Uterus (tissue), 4 donors: ENCODE data around the gene KCNH3. TPM values are rescaled to one million over a fixed set of nuclear protein-coding genes. Genes with fewer than 3 reads are reported as not detected.

Source experiments
- DNase-seq, 2 donors: peaks; one replicate each; pipeline ENCODE4 v3.0.0-alpha.2; 2019 to 2020
- H3K27ac ChIP-seq, 2 donors: fragments of 200-600 bp; sonication (generic); 1 replicate in 1 of 2; 2 replicates in 1 of 2; pipeline ENCODE4 v1.5.1; 2016 to 2018
- H3K27me3 ChIP-seq, 2 donors: fragments of 200-600 bp; sonication (generic); one replicate each; pipeline ENCODE4 v1.5.1; 2018 to 2019; ENCODE audit warnings: control low read depth in 1 of 2
- H3K36me3 ChIP-seq, 2 donors: fragments of 200-600 bp; sonication (generic); one replicate each; pipeline ENCODE4 v1.5.1; 2019; ENCODE audit warnings: control low read depth in 1 of 2
- H3K4me1 ChIP-seq, 2 donors: fragments of 200-600 bp; sonication (generic); one replicate each; pipeline ENCODE4 v1.5.1; 2018 to 2019; ENCODE audit warnings: control low read depth in 1 of 2
- H3K4me3 ChIP-seq, 2 donors: fragments of 200-600 bp; sonication (generic); 1 replicate in 1 of 2; 2 replicates in 1 of 2; pipeline ENCODE4 v1.5.1; 2018 to 2019; ENCODE audit warnings: mild to moderate bottlenecking in 1 of 2
- H3K9me3 ChIP-seq, 2 donors: fragments of 200-600 bp; sonication (generic); one replicate each; pipeline ENCODE4 v1.5.1; 2019; ENCODE audit warnings: control low read depth in 1 of 2
- POLR2A ChIP-seq, 2 donors: fragments of 450-650 bp; IDR thresholded peaks; one replicate each; pipeline ENCODE4 v1.6.1; 2016; ENCODE audit warnings: antibody characterized with exemption in 2 of 2, mild to moderate bottlenecking in 1 of 2, moderate library complexity in 1 of 2
- intact Hi-C: fragments of 100-400 bp; cut with DNase I; formaldehyde crosslinking; loops from one replicate; pipeline ENCODE4 v1.15.1; 2023; ENCODE audit warnings: low total_unique reads
- total RNA-seq, 4 donors: library from RNA; depleted of rRNA in 3 of 4; stranded (reverse); fragments of >200 nt in 3 of 4; gene quantifications; one replicate each; pipeline versions ENCODE4 v1.1.0 to v1.2.4, GENCODE V29; 2014 to 2023
- TF ChIP-seq, protein P1 (sequence below), 4 experiments: fragments of 200-600 bp in 2 of 4; fragments of 450-650 bp in 2 of 4; sonication (generic) in 2 of 4; IDR thresholded peaks; one replicate each; pipeline ENCODE4 v1.5.1; 2016 to 2019; ENCODE audit warnings: antibody characterized with exemption in 4 of 4, mild to moderate bottlenecking in 2 of 4, moderate library complexity in 1 of 4
- donor health status: DM: yes; HTN: yes; CAD: no.

Gene KCNH3
- total RNA-seq, 4 donors from 2014 or later = under 0.01 to 1.7 (median 0.43) TPM; not detected in 1

DNA sequence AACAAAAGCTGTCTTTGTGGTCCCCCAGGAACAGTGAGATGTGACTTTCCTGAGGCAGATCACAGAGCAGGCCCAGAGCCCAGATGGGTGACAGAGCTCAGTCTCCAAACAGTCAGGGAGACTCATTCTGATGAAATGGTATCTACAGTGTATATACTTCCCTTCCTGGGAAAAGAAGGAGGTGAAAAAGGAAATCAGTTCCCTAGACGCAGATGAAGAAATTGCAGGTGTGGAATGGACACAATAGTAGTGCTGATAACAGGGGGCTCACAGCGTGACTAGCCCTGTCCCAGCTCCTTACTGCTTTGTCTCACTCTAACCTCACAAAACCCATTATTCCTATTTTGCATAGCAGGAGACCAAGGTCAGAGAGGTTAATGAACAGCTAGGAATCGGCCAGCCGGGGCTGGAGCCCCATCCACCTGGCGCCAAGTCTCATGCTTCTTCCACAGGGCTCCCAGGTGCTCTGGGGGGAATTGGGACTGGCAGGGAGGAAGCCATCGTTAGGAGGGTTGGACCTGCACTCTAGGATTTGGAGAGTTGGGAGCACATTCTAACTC is 11.9 kb downstream of the KCNH3 start:
- Histone ChIP-seq H3K27ac (no peak overlapping the region), H3K4me3 (no peak overlapping the region), H3K27me3 (no peaks in the 10 kb centered on the region), H3K4me1 (no peaks in the 10 kb centered on the region), H3K36me3 (no peaks in the 10 kb centered on the region), H3K9me3 (no peaks in the 10 kb centered on the region)
- no peak for TF ChIP-seq POLR2A (IDR thresholded peaks at IDR 0.05)
- TF ChIP-seq, protein P1, sequence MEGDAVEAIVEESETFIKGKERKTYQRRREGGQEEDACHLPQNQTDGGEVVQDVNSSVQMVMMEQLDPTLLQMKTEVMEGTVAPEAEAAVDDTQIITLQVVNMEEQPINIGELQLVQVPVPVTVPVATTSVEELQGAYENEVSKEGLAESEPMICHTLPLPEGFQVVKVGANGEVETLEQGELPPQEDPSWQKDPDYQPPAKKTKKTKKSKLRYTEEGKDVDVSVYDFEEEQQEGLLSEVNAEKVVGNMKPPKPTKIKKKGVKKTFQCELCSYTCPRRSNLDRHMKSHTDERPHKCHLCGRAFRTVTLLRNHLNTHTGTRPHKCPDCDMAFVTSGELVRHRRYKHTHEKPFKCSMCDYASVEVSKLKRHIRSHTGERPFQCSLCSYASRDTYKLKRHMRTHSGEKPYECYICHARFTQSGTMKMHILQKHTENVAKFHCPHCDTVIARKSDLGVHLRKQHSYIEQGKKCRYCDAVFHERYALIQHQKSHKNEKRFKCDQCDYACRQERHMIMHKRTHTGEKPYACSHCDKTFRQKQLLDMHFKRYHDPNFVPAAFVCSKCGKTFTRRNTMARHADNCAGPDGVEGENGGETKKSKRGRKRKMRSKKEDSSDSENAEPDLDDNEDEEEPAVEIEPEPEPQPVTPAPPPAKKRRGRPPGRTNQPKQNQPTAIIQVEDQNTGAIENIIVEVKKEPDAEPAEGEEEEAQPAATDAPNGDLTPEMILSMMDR (IDR thresholded peaks at IDR 0.05) = no peak
- intact Hi-C loops = no loop called here
- no peak for DNase-seq

- intact Hi-C loops = no loop called here
- Histone ChIP-seq H3K27ac (no peak overlapping the region), H3K36me3 (no peaks in the 10 kb centered on the region), H3K4me3 (no peak overlapping the region), H3K27me3 (no peaks in the 10 kb centered on the region), H3K9me3 (no peaks in the 10 kb centered on the region), H3K4me1 (no peaks in the 10 kb centered on the region)
- no peak for DNase-seq
- TF ChIP-seq, protein P1 (IDR thresholded peaks at IDR 0.05) = no peak
- TF ChIP-seq POLR2A (IDR thresholded peaks at IDR 0.05) = no peak
Measured at GRCh38 chr12:49552014-49552413, 13.2 kb downstream of the KCNH3 start.

DNA sequence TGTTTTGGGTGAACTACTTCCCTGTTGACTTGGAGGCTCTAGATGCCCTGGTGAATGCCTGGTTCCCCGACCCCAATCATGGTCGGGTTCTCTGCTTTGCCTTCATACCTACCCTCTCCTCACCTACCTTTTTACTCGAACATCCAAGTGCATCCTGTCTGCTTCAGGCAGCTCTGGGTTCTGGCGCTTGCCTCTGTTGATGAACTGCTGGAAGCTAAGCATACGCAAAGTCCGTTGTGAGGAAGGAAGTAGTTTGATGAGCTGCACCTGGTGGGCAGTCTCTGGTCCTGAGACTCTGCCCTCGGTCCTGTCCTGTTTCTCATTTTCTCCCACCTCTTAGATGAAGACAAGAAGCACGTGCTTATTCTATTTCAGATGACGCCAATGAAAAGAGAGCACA is 13.6 kb downstream of the KCNH3 start:
- Histone ChIP-seq H3K4me1 (no peaks in the 10 kb centered on the region), H3K27me3 (no peaks in the 10 kb centered on the region), H3K9me3 (no peaks in the 10 kb centered on the region), H3K27ac (no peak overlapping the region), H3K4me3 (no peak overlapping the region), H3K36me3 (no peaks in the 10 kb centered on the region)
- TF ChIP-seq POLR2A (IDR thresholded peaks at IDR 0.05) = no peak
- intact Hi-C loops = no loop called here
- no peak for DNase-seq

- DNase-seq = no peak
Measured at GRCh38 chr12:49552899-49553298, 14.1 kb downstream of the KCNH3 start.

DNA sequence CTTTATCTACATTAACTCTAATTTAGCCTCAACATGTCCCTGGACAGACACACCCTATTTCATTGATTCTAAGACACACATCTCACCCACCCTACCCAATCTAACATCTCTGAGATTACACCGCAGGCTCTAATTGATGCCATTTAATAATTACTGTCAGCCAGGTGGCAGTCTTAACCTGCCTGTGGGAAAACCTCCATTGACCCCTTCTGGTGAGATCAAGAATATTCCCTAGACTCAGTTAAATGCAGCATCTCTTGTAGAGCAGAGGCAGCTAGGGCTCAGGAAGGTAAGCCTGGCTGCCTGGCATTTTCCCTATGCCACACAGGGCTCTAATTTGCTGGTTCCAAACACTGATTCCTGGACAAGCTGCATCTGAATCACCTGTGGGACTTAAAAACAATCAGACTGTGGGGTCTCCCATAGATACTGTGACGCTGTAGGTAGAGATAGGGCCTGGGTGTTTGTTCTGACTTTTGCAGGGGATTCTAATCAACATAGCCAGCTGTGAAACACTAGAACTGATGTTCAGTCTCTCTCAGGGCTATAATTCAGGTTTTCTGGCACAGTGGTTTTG is 14.8 kb downstream of the KCNH3 start:
- Histone ChIP-seq H3K4me3 (no peak overlapping the region), H3K36me3 (no peaks in the 10 kb centered on the region), H3K27ac (no peak overlapping the region), H3K4me1 (no peaks in the 10 kb centered on the region), H3K27me3 (no peaks in the 10 kb centered on the region), H3K9me3 (no peaks in the 10 kb centered on the region)
- TF ChIP-seq POLR2A (IDR thresholded peaks at IDR 0.05) = no peak
- TF ChIP-seq, protein P1 (IDR thresholded peaks at IDR 0.05) = no peak
- intact Hi-C loops = no loop called here
- no peak for DNase-seq

More at GRCh38 chr12:49552899-49553298, 14.1 kb downstream of the KCNH3 start:
- H3K36me3 ChIP-seq = no peaks in the 10 kb centered on the region
- H3K4me1 ChIP-seq = no peaks in the 10 kb centered on the region
- H3K4me3 ChIP-seq = no peak overlapping the region
- H3K27me3 ChIP-seq = no peaks in the 10 kb centered on the region
- no peak overlapping the region for H3K27ac ChIP-seq
- no peaks in the 10 kb centered on the region for H3K9me3 ChIP-seq
- intact Hi-C loops = no loop called here
- TF ChIP-seq, protein P1 (IDR thresholded peaks at IDR 0.05) = no peak
- TF ChIP-seq POLR2A (IDR thresholded peaks at IDR 0.05) = no peak
